Prostate gland (tissue), 2 donors: ENCODE results near the gene NXPH2.

Source experiments
- CTCF ChIP-seq, 4 experiments: fragments of 200-600 bp in 2 of 4; fragments of 450-650 bp in 2 of 4; sonication (generic) in 2 of 4; IDR thresholded peaks; 1 replicate in 3 of 4; 2 replicates in 1 of 4; pipeline ENCODE4 v1.5.1; 2016 to 2019; ENCODE audit warnings: antibody characterized with exemption in 4 of 4, mild to moderate bottlenecking in 2 of 4, moderate library complexity in 2 of 4
- POLR2A ChIP-seq: fragments of 450-650 bp; IDR thresholded peaks from one replicate; pipeline ENCODE4 v1.6.1; 2016; ENCODE audit warnings: antibody characterized with exemption, mild to moderate bottlenecking
- POLR2AphosphoS5 ChIP-seq: sonication (generic); formaldehyde crosslinking; IDR thresholded peaks from one replicate; pipeline ENCODE4 v1.6.1; 2017; ENCODE audit warnings: antibody characterized with exemption

GRCh38 chr2:138818556-138818955 is 38.4 kb upstream of the NXPH2 start:
- no peak for TF ChIP-seq CTCF (IDR thresholded peaks at IDR 0.05)
- TF ChIP-seq POLR2A: no peak
- TF ChIP-seq POLR2AphosphoS5: no peak
